ENCODE data around the gene SPRING1.

GRCh38 chr12:116735951-116736599 is 1.8 kb downstream of the SPRING1 start:
- TF ChIP-seq POLR2A (IDR thresholded peaks at IDR 0.05) (no peak), CTCF (IDR thresholded peaks at IDR 0.05) (no peak)

Data from sigmoid colon (tissue), 3 donors.